Measurements from ENCODE around the gene PFN1. TPM values are rescaled to one million over a fixed set of nuclear protein-coding genes. Genes with fewer than 3 reads are reported as not detected.

PFN1 gene
- total and polyA plus RNA-seq, 2 donors (not counting 3 experiments of a cell fraction or from before 2014, with no cell fraction given): 1,191 to 1,577 TPM

GRCh38 chr17:4898351-4898750 lies 50.0 kb downstream of the PFN1 start:
- TF ChIP-seq MAX (IDR thresholded peaks at IDR 0.05; ENCODE audit: insufficient read depth, insufficient read length): no peak
- TF ChIP-seq JUN (IDR thresholded peaks at IDR 0.05; ENCODE audit: borderline replicate concordance, insufficient read depth, insufficient read length, low read depth): no peak
- no peak for TF ChIP-seq POLR2A (IDR thresholded peaks at IDR 0.05; ENCODE audit: low read depth, low read length)
- TF ChIP-seq GATA2 (IDR thresholded peaks at IDR 0.05; ENCODE audit: insufficient read depth, insufficient read length, low read depth, low read length): no peak
- TF ChIP-seq CTCF (IDR thresholded peaks at IDR 0.05; ENCODE audit: extremely low read depth in 1 of 2, insufficient read depth in 1 of 2, low read depth in 1 of 2, low read length in 2 of 2): no peak
- TF ChIP-seq EZH2 (IDR thresholded peaks at IDR 0.05; ENCODE audit: borderline replicate concordance, low read depth, low read length, severe bottlenecking): no peak
- H3K27ac ChIP-seq (ENCODE audit: insufficient read depth, low read depth, low read length): no peak overlapping the region
- FAIRE-seq: no peak
- peaks cover 0 to 37% of the 10 kb centered on the region in 2 experiments for H3K36me3 ChIP-seq (ENCODE audit: control insufficient read depth in 2 of 2, extremely low read depth in 1 of 2, insufficient read depth in 2 of 2, low read length in 2 of 2)
- no peaks in the 10 kb centered on the region for H3K27me3 ChIP-seq (ENCODE audit: control insufficient read depth in 2 of 2, insufficient read depth in 2 of 2, low read length in 2 of 2)
- dilution Hi-C loops (cut with MboI; ENCODE audit: extremely low pct_ligation_motif_present, low sequenced_read_pairs) (no loop called here), intact Hi-C loops (cut with micrococcal nuclease) (no loop called here)
- ChIA-PET CTCF (interaction anchor here (2.3 to 2.4 kb wide), 2 partner anchors 11 to 108 kb away, joined by 9 read pairs; no protein-coding TSS in a partner anchor), POLR2A (no interaction called here)
- H3K4me3 ChIP-seq (replicated peaks in 1 of 3; ENCODE audit: insufficient read depth in 1 of 3, low read depth in 1 of 3, low read length in 3 of 3): no peak overlapping the region
- DNase-seq (ENCODE audit: low read depth, low spot score): no peak
- peaks cover 10% of the 10 kb centered on the region for H3K4me1 ChIP-seq (ENCODE audit: control insufficient read depth, extremely low read depth, insufficient read depth, low read length)
- no peak overlapping the region for H3K9ac ChIP-seq (replicated peaks; ENCODE audit: extremely low read depth, insufficient read depth, low read length)
- BruUV-seq (replicated peaks): no TSS peak
- no peaks in the 10 kb centered on the region for H4K20me1 ChIP-seq (replicated peaks; ENCODE audit: control insufficient read depth, extremely low read depth, insufficient read depth, low read length)
- no peaks in the 10 kb centered on the region for H3K9me3 ChIP-seq (replicated peaks; ENCODE audit: control insufficient read depth, insufficient read depth, low read length)
- no peak overlapping the region for H2AFZ ChIP-seq (ENCODE audit: low read depth, low read length)
- H3K9me1 ChIP-seq (replicated peaks; ENCODE audit: control insufficient read depth, extremely low read depth, insufficient read depth, low read length): no peaks in the 10 kb centered on the region
- no peak overlapping the region for H3K4me2 ChIP-seq (ENCODE audit: insufficient read depth, low read length)
- H3K79me2 ChIP-seq (ENCODE audit: control insufficient read depth, insufficient read depth, low read length): no peaks in the 10 kb centered on the region

- no peaks in the 10 kb centered on the region for H4K20me1 ChIP-seq (replicated peaks; ENCODE audit: control insufficient read depth, extremely low read depth, insufficient read depth, low read length)
- no peak overlapping the region for H3K4me3 ChIP-seq (replicated peaks in 1 of 3; ENCODE audit: insufficient read depth in 1 of 3, low read depth in 1 of 3, low read length in 3 of 3)
- H3K9ac ChIP-seq (replicated peaks; ENCODE audit: extremely low read depth, insufficient read depth, low read length): no peak overlapping the region
- no peaks in the 10 kb centered on the region for H3K9me3 ChIP-seq (replicated peaks; ENCODE audit: control insufficient read depth, insufficient read depth, low read length)
- H3K36me3 ChIP-seq (ENCODE audit: control insufficient read depth in 2 of 2, extremely low read depth in 1 of 2, insufficient read depth in 2 of 2, low read length in 2 of 2): peaks cover 0 to 42% of the 10 kb centered on the region in 2 experiments
- ChIA-PET CTCF (no interaction called here), POLR2A (no interaction called here)
- no peak for TF ChIP-seq CTCF (IDR thresholded peaks at IDR 0.05; ENCODE audit: extremely low read depth in 1 of 2, insufficient read depth in 1 of 2, low read depth in 1 of 2, low read length in 2 of 2)
- no peak for TF ChIP-seq POLR2AphosphoS5 (IDR thresholded peaks at IDR 0.05; ENCODE audit: insufficient read depth, low read depth, low read length)
- no peak for TF ChIP-seq POLR2A (IDR thresholded peaks at IDR 0.05; ENCODE audit: low read depth, low read length)
- TF ChIP-seq JUN (IDR thresholded peaks at IDR 0.05; ENCODE audit: borderline replicate concordance, insufficient read depth, insufficient read length, low read depth): no peak
- no peak for TF ChIP-seq EZH2 (IDR thresholded peaks at IDR 0.05; ENCODE audit: borderline replicate concordance, low read depth, low read length, severe bottlenecking)
- no peak for TF ChIP-seq FOS (IDR thresholded peaks at IDR 0.05; ENCODE audit: borderline replicate concordance, insufficient read depth, low read length)
- no peak for TF ChIP-seq MYC (IDR thresholded peaks at IDR 0.05; ENCODE audit: low read depth, low read length)
- no peak for TF ChIP-seq GATA2 (IDR thresholded peaks at IDR 0.05; ENCODE audit: insufficient read depth, insufficient read length, low read depth, low read length)
- no peak for TF ChIP-seq MAX (IDR thresholded peaks at IDR 0.05; ENCODE audit: insufficient read depth, insufficient read length)
- H3K27ac ChIP-seq (ENCODE audit: insufficient read depth, low read depth, low read length): no peak overlapping the region
- H3K79me2 ChIP-seq (ENCODE audit: control insufficient read depth, insufficient read depth, low read length): no peaks in the 10 kb centered on the region
- DNase-seq (ENCODE audit: low read depth, low spot score) (no peak), FAIRE-seq (no peak)
- no peak overlapping the region for H2AFZ ChIP-seq (ENCODE audit: low read depth, low read length)
- H3K4me2 ChIP-seq (ENCODE audit: insufficient read depth, low read length): no peak overlapping the region
- no peaks in the 10 kb centered on the region for H3K27me3 ChIP-seq (ENCODE audit: control insufficient read depth in 2 of 2, insufficient read depth in 2 of 2, low read length in 2 of 2)
- no peaks in the 10 kb centered on the region for H3K9me1 ChIP-seq (replicated peaks; ENCODE audit: control insufficient read depth, extremely low read depth, insufficient read depth, low read length)
- BruUV-seq (replicated peaks): no TSS peak
- dilution Hi-C loops (cut with MboI; ENCODE audit: extremely low pct_ligation_motif_present, low sequenced_read_pairs) (no loop called here), intact Hi-C loops (cut with micrococcal nuclease) (no loop called here)
- peaks cover 10% of the 10 kb centered on the region for H3K4me1 ChIP-seq (ENCODE audit: control insufficient read depth, extremely low read depth, insufficient read depth, low read length)
These were observed 50.5 kb downstream of the PFN1 start for GRCh38 chr17:4897785-4898184.

Data from endothelial cell of umbilical vein (primary cell).